ENCODE data around the gene SGSH. TPM values are rescaled to one million over a fixed set of nuclear protein-coding genes. Genes with fewer than 3 reads are reported as not detected.

Gene SGSH
- 10 to 100 TPM; 41.2 to 52.6 (median 47.5) TPM for total RNA-seq (2021; fragmentation: NEBNext Ultra II Directional; extraction: Animal tissue kit (Norgen Biotek cat#: 25700))
- long read RNA-seq, transcript SGSH-201 (8 exons, 2,784 nt) = major isoform, 21 of 33 reads
- long read RNA-seq, partial matches to known transcripts = 6 of 33 reads
- long read RNA-seq, other reads (novel, unspliced or antisense) = 6 of 33 reads

- H3K27ac Mint-ChIP-seq = peak within 1 kb of the TSS; percentile 77
- H3K4me1 Mint-ChIP-seq (ENCODE audit: low read depth) = peaks cover 13% of the 10 kb centered on the region
- H3K9me3 Mint-ChIP-seq = no peaks in the 10 kb centered on the region
- peaks cover 17% of the 10 kb centered on the region for H3K36me3 Mint-ChIP-seq (ENCODE audit: low read depth)
- peak within 1 kb of the TSS; percentile 94 for H3K4me3 Mint-ChIP-seq
- DNase-seq = peak; percentile 59
- no peaks in the 10 kb centered on the region; the same call in none of the 2 replicates for H3K27me3 Mint-ChIP-seq (ENCODE audit: insufficient read depth)
- TF ChIP-seq CTCF (IDR thresholded peaks at IDR 0.05) = peak; percentile 45
These were observed at the start of gene SGSH, which contains the start of gene SLC26A11 for GRCh38 chr17:80220054-80220735. SGSH (minus strand) TSS chr17:80220333; CDS start chr17:80220313, 20 bp downstream. SLC26A11 (plus strand) TSS chr17:80220427; CDS start chr17:80221561, 1,134 bp downstream.

DNA sequence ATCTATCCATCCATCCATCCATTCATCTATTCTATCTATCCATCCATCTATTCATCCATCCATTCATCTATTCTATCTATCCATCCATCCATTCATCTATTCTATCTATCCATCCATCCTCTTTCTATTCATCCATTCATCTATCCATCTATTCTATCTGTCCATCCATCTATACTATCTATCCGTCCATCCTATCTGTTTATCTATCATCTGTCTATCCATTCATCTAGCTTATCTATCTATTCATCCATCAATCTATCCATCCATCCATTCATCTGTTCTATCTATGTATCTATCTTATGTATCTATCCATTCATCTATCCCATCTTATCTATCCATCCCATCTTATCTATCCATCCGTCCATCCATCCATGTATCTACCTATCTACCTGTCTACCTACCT is 49.3 kb upstream of the SGSH start:
- Mint-ChIP-seq H3K36me3 (ENCODE audit: low read depth) (peaks cover 21% of the 10 kb centered on the region), H3K9me3 (no peaks in the 10 kb centered on the region), H3K27ac (no peak overlapping the region), H3K27me3 (ENCODE audit: insufficient read depth) (no peaks in the 10 kb centered on the region), H3K4me1 (ENCODE audit: low read depth) (no peaks in the 10 kb centered on the region), H3K4me3 (no peak overlapping the region)
- TF ChIP-seq CTCF (IDR thresholded peaks at IDR 0.05) = no peak
- no peak for DNase-seq

GRCh38 chr17:80268427-80268826 is 48.3 kb upstream of the SGSH start:
- TF ChIP-seq CTCF (IDR thresholded peaks at IDR 0.05) = no peak
- no peaks in the 10 kb centered on the region for H3K27me3 Mint-ChIP-seq (ENCODE audit: insufficient read depth)
- no peak for DNase-seq
- no peaks in the 10 kb centered on the region for H3K4me1 Mint-ChIP-seq (ENCODE audit: low read depth)
- H3K36me3 Mint-ChIP-seq (ENCODE audit: low read depth) = peaks cover 16% of the 10 kb centered on the region
- H3K9me3 Mint-ChIP-seq = no peaks in the 10 kb centered on the region
- no peak overlapping the region for H3K4me3 Mint-ChIP-seq
- H3K27ac Mint-ChIP-seq = no peak overlapping the region

GRCh38 chr17:80267391-80267790 is 47.3 kb upstream of the SGSH start:
- no peak for TF ChIP-seq CTCF (IDR thresholded peaks at IDR 0.05)
- H3K4me3 Mint-ChIP-seq = no peak overlapping the region
- H3K4me1 Mint-ChIP-seq (ENCODE audit: low read depth) = peaks cover 2% of the 10 kb centered on the region
- no peak for DNase-seq
- H3K9me3 Mint-ChIP-seq = no peaks in the 10 kb centered on the region
- H3K27ac Mint-ChIP-seq = no peak overlapping the region
- H3K36me3 Mint-ChIP-seq (ENCODE audit: low read depth) = peaks cover 16% of the 10 kb centered on the region
- H3K27me3 Mint-ChIP-seq (ENCODE audit: insufficient read depth) = no peaks in the 10 kb centered on the region

GRCh38 chr17:80265205-80266068 is 45.3 kb upstream of the SGSH start:
- Mint-ChIP-seq H3K36me3 (ENCODE audit: low read depth) (peaks cover 16% of the 10 kb centered on the region), H3K27me3 (ENCODE audit: insufficient read depth) (peaks cover 6% of the 10 kb centered on the region), H3K4me1 (ENCODE audit: low read depth) (peaks cover 15% of the 10 kb centered on the region), H3K4me3 (no peak overlapping the region), H3K27ac (no peak overlapping the region; the same call in 1 of the 2 replicates), H3K9me3 (no peaks in the 10 kb centered on the region)
- no peak for TF ChIP-seq CTCF (IDR thresholded peaks at IDR 0.05)
- no peak for DNase-seq
